ENCODE results near the gene MEN1.
A peak's percentile ranks its signal among the peaks of the same experiment; 100 is the strongest.

MEN1 gene

DNA sequence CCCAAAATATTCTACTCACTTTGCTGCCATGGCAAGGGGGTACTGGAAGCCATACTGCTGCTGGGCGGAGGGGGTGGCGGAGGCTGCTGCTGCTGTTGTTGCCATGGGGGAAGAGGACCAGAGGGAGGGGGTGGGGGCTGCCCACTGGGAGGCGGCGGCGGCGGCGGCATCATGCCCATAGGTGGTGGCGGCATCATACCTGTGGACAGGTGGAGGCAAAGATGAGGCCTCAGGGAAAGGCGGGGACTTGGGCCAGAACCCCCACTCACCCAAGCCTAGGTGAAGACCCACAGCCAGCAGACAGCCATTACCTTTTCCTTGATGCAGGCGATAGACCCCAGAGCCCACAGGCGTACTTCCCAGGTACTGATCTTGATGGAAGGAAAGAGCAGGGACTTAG is 43.5 kb downstream of the MEN1 start:
- no peak overlapping the region for H3K4me3 ChIP-seq (ENCODE audit: low read depth, low read length)
- peaks cover 23% of the 10 kb centered on the region for H3K4me1 ChIP-seq (ENCODE audit: control insufficient read depth, insufficient read depth, low read length, unreplicated experiment)
- H3K27ac ChIP-seq (ENCODE audit: low read depth, low read length): no peak overlapping the region
- H3K36me3 ChIP-seq (ENCODE audit: insufficient read depth, low read length): peaks cover 58% of the 10 kb centered on the region
- H3K27me3 ChIP-seq (ENCODE audit: insufficient read depth, low read length): no peaks in the 10 kb centered on the region
- H3K79me2 ChIP-seq (ENCODE audit: control insufficient read depth, insufficient read depth, low read length, unreplicated experiment): peaks cover 19% of the 10 kb centered on the region
- H2AFZ ChIP-seq (ENCODE audit: low read length, unreplicated experiment): no peak overlapping the region

DNA sequence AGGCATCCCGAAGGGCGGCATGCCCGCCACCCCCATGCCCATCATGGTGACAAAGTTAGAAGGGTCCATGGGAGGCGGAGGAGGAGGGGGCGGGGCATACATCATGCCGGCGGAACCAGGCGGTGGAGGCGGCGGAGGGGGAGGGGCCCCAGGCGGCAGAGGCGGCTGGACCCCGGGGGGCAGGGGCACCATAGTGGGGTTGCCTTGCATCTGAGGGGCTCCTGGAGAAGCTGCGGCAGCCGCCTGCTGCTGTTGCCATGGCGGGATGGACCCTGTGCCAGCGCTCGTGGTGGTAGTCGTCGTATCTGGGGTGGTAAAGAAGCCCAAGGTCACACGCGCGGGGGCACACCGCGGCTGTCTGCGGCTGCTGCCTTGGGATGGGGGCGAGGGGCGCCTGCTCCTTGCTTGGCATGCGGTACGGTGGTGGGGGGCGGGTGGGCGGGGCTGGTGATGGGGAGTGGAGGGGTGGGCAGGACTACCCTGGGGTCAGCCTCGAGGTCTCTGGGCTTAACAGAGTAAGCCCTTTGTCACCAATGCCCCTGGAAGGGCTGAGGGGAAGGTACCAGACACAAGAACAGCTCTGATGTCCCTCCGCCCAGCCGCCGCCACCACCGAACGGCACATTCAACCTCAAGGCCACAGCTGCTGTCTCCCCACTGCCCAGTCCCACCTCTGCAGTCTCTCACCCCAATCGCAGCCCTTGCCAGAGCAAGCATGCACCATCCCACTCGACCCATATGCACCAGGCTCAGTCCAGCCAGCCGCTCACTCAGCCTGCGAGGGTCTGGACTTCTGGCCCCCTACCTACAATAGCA is 44.3 kb downstream of the MEN1 start:
- H3K4me3 ChIP-seq (ENCODE audit: low read depth, low read length): no peak overlapping the region

GRCh38 chr11:64765291-64765850 is 45.0 kb downstream of the MEN1 start:
- H2AFZ ChIP-seq (ENCODE audit: low read length, unreplicated experiment): no peak overlapping the region
- H3K36me3 ChIP-seq (ENCODE audit: insufficient read depth, low read length): peaks cover 45% of the 10 kb centered on the region
- peaks cover 8% of the 10 kb centered on the region for H3K79me2 ChIP-seq (ENCODE audit: control insufficient read depth, insufficient read depth, low read length, unreplicated experiment)
- H3K27me3 ChIP-seq (ENCODE audit: insufficient read depth, low read length): no peaks in the 10 kb centered on the region
- H3K4me1 ChIP-seq (ENCODE audit: control insufficient read depth, insufficient read depth, low read length, unreplicated experiment): peaks cover 23% of the 10 kb centered on the region
- H3K4me3 ChIP-seq (ENCODE audit: low read depth, low read length): no peak overlapping the region
- H3K27ac ChIP-seq (ENCODE audit: low read depth, low read length): no peak overlapping the region

More for the DNA sequence above, 44.3 kb downstream of the MEN1 start:
- H3K36me3 ChIP-seq (ENCODE audit: insufficient read depth, low read length): peaks cover 51% of the 10 kb centered on the region
- no peak overlapping the region for H2AFZ ChIP-seq (ENCODE audit: low read length, unreplicated experiment)
- no peak overlapping the region for H3K27ac ChIP-seq (ENCODE audit: low read depth, low read length)
- peaks cover 23% of the 10 kb centered on the region for H3K4me1 ChIP-seq (ENCODE audit: control insufficient read depth, insufficient read depth, low read length, unreplicated experiment)
- peaks cover 15% of the 10 kb centered on the region for H3K79me2 ChIP-seq (ENCODE audit: control insufficient read depth, insufficient read depth, low read length, unreplicated experiment)
- no peaks in the 10 kb centered on the region for H3K27me3 ChIP-seq (ENCODE audit: insufficient read depth, low read length)

DNA sequence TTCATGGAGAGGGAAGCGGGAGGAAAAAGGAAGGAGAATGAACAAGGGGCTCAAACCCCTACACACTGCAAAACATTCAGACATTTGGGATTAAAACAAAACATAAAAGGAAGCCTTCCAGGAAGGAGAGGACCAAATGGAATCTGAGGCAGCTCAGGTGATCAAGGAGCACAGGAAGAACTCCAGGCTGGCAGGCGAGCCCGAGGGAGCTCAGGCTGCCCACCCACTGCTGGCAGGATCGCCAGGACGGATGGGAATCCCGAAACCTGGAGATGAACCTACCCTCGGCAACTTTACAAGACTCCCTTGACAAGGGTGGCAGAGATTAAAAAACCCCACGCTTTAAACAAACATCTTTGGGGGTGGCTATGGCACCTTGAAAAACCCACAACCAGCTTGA is 45.6 kb downstream of the MEN1 start:
- no peak overlapping the region for H2AFZ ChIP-seq (ENCODE audit: low read length, unreplicated experiment)
- H3K27me3 ChIP-seq (ENCODE audit: insufficient read depth, low read length): no peaks in the 10 kb centered on the region
- H3K4me3 ChIP-seq (ENCODE audit: low read depth, low read length): no peak overlapping the region
- H3K4me1 ChIP-seq (ENCODE audit: control insufficient read depth, insufficient read depth, low read length, unreplicated experiment): peaks cover 24% of the 10 kb centered on the region
- H3K79me2 ChIP-seq (ENCODE audit: control insufficient read depth, insufficient read depth, low read length, unreplicated experiment): peaks cover 8% of the 10 kb centered on the region
- H3K27ac ChIP-seq (ENCODE audit: low read depth, low read length): no peak overlapping the region
- peaks cover 39% of the 10 kb centered on the region for H3K36me3 ChIP-seq (ENCODE audit: insufficient read depth, low read length)

- Histone ChIP-seq H3K4me1 (ENCODE audit: control insufficient read depth, insufficient read depth, low read length, unreplicated experiment) (peaks cover 26% of the 10 kb centered on the region), H3K4me3 (ENCODE audit: low read depth, low read length) (no peak overlapping the region), H3K79me2 (ENCODE audit: control insufficient read depth, insufficient read depth, low read length, unreplicated experiment) (peaks cover 8% of the 10 kb centered on the region), H3K36me3 (ENCODE audit: insufficient read depth, low read length) (peaks cover 33% of the 10 kb centered on the region), H3K27ac (ENCODE audit: low read depth, low read length) (no peak overlapping the region), H3K27me3 (ENCODE audit: insufficient read depth, low read length) (no peaks in the 10 kb centered on the region), H2AFZ (ENCODE audit: low read length, unreplicated experiment) (no peak overlapping the region)
Measured at GRCh38 chr11:64764040-64764611, 46.2 kb downstream of the MEN1 start.

- no peak overlapping the region for H3K4me3 ChIP-seq (ENCODE audit: low read depth, low read length)
Measured at GRCh38 chr11:64763526-64764039, 46.8 kb downstream of the MEN1 start.

DNA sequence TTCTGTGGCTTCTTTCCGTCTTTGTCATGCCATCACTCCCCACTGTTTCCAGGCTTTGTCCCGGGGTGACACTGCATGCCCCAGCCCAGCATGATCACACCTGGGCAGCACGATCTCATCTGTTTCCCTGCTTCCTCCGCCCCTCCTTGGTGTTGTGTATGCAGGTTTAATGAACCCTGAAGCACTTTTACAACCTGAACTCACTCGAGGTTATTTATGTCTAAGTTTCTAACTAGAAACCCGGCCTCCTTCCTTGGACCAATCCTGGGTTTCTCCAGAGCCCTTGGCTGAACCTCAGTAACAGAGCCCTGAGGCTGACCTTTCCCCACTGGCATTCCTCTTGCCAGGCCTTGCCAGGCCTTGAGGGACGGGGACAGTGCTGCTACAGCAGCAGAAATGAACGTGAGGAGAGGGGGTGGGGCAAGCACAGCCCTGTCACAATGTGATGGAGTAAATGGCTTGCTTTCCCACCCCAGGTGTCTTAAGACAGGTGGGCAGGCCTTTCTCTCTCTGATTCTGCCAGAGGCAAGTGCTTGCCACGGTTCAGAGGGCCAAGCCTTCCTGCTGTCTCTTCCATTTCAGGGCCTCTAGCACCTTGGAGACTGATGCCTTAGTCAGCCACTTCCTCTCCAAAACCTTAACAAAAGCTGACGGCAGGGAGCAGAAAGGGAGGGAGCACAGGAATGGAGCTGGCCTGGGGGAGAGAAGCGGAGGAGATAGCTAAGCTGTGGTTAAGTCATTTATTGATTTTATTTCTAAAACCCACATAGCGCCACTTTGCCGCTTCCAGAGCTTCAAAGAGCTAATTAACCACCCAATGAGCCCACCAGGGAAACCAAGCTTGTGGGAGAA is 47.5 kb downstream of the MEN1 start:
- Histone ChIP-seq H3K4me1 (ENCODE audit: control insufficient read depth, insufficient read depth, low read length, unreplicated experiment) (peaks cover 26% of the 10 kb centered on the region), H3K27ac (ENCODE audit: low read depth, low read length) (peak overlapping the region; percentile 15), H3K27me3 (ENCODE audit: insufficient read depth, low read length) (no peaks in the 10 kb centered on the region), H3K36me3 (ENCODE audit: insufficient read depth, low read length) (peaks cover 20% of the 10 kb centered on the region), H2AFZ (ENCODE audit: low read length, unreplicated experiment) (no peak overlapping the region), H3K4me3 (ENCODE audit: low read depth, low read length) (no peak overlapping the region), H3K79me2 (ENCODE audit: control insufficient read depth, insufficient read depth, low read length, unreplicated experiment) (peaks cover 4% of the 10 kb centered on the region)

More at GRCh38 chr11:64763526-64764039, 46.8 kb downstream of the MEN1 start:
- Histone ChIP-seq H3K36me3 (ENCODE audit: insufficient read depth, low read length) (peaks cover 27% of the 10 kb centered on the region), H3K4me1 (ENCODE audit: control insufficient read depth, insufficient read depth, low read length, unreplicated experiment) (peaks cover 26% of the 10 kb centered on the region), H2AFZ (ENCODE audit: low read length, unreplicated experiment) (no peak overlapping the region), H3K27me3 (ENCODE audit: insufficient read depth, low read length) (no peaks in the 10 kb centered on the region), H3K79me2 (ENCODE audit: control insufficient read depth, insufficient read depth, low read length, unreplicated experiment) (peaks cover 8% of the 10 kb centered on the region), H3K27ac (ENCODE audit: low read depth, low read length) (peak overlapping the region; percentile 15)

DNA sequence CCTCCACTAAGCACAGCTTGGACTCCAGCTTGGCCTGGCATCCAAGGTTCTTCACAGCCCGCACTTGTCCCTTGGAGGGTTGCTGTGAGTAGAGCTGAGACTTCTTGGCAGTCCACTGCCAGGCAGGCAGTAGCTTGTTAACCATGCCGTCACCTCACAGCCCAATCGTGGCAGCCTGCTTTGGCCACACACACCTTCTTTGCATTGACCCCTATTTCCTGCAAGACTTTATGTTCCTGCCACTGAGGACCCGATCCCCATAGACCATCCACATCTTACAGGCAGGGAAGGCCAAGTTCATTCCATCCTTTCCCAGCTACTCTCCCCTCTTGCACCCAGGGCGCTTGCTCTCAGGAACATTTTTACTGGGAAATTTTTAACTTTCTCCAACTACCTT is 48.1 kb downstream of the MEN1 start:
- Histone ChIP-seq H3K27me3 (ENCODE audit: insufficient read depth, low read length) (no peaks in the 10 kb centered on the region), H3K4me1 (ENCODE audit: control insufficient read depth, insufficient read depth, low read length, unreplicated experiment) (peaks cover 26% of the 10 kb centered on the region), H3K36me3 (ENCODE audit: insufficient read depth, low read length) (peaks cover 15% of the 10 kb centered on the region), H3K79me2 (ENCODE audit: control insufficient read depth, insufficient read depth, low read length, unreplicated experiment) (peaks cover 3% of the 10 kb centered on the region), H3K27ac (ENCODE audit: low read depth, low read length) (no peak overlapping the region), H3K4me3 (ENCODE audit: low read depth, low read length) (no peak overlapping the region), H2AFZ (ENCODE audit: low read length, unreplicated experiment) (no peak overlapping the region)

- Histone ChIP-seq H3K27me3 (ENCODE audit: insufficient read depth, low read length) (no peaks in the 10 kb centered on the region), H3K36me3 (ENCODE audit: insufficient read depth, low read length) (peaks cover 12% of the 10 kb centered on the region), H2AFZ (ENCODE audit: low read length, unreplicated experiment) (no peak overlapping the region), H3K4me3 (ENCODE audit: low read depth, low read length) (no peak overlapping the region), H3K4me1 (ENCODE audit: control insufficient read depth, insufficient read depth, low read length, unreplicated experiment) (peaks cover 26% of the 10 kb centered on the region), H3K79me2 (ENCODE audit: control insufficient read depth, insufficient read depth, low read length, unreplicated experiment) (no peaks in the 10 kb centered on the region), H3K27ac (ENCODE audit: low read depth, low read length) (no peak overlapping the region)
Measured at GRCh38 chr11:64760759-64761420, 49.5 kb downstream of the MEN1 start.
